Measurements from ENCODE around the gene ALG1L2. TPM values are rescaled to one million over a fixed set of nuclear protein-coding genes. Genes with fewer than 3 reads are reported as not detected.

ALG1L2 gene
- total and polyA plus RNA-seq, 2 of the 4 experiments (the other 2 are of a cell fraction), result not detected

DNA sequence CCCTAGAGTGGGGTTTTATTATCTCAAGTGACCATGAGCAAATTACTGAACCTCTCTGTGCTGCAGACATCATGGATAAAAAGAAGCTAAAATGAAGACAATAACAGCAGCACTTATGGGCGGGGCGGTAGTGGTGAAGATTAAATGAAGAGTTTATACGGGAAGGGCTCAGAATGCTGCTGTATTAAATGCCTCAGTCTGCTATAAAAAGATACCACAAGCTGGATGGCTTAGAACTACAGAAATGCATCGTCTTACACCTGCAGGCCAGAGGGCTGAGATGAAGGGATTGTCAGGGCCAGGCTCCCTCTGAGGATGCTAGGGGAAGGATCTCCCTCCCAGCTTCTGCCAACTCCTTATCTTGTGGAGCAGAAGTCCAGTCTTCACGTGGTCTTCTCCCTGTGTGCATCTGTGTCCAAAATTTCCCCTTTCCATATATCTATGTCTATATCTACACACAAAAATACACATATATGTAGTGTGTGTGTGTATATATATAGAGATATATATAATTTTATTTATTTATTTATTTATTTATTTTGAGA, 2.9 kb downstream of the ALG1L2 start:
- no peaks in the 10 kb centered on the region for H3K9me3 ChIP-seq (ENCODE audit: control insufficient read depth, insufficient read depth, low read length)
- no peak overlapping the region for H2AK9ac ChIP-seq (replicated peaks; ENCODE audit: low read depth, low read length, poor library complexity)
- intact Hi-C loops (cut with micrococcal nuclease), result no loop called here
- no peak overlapping the region for H3K14ac ChIP-seq (replicated peaks; ENCODE audit: low read depth, low read length)
- no peak overlapping the region for H3K4me2 ChIP-seq (ENCODE audit: low read depth, low read length)
- no TSS peak for BruUV-seq (replicated peaks)
- no peak overlapping the region for H3K56ac ChIP-seq (ENCODE audit: extremely low read depth, insufficient read depth, low read length)
- H2BK20ac ChIP-seq (ENCODE audit: low read depth, low read length), result no peak overlapping the region
- no peak overlapping the region for H3K4ac ChIP-seq (ENCODE audit: low read depth, low read length)
- DNase-seq, result no peak
- H2AK5ac ChIP-seq (ENCODE audit: low read depth, low read length), result no peak overlapping the region
- ChIA-PET CTCF (no interaction called here), POLR2A (ENCODE audit: unreplicated experiment) (no interaction called here)
- no CpG with 5 or more reads among the region's 5 CpGs for WGBS, 2 experiments (ENCODE audit: extremely low coverage in 2 of 2, insufficient read length in 1 of 2)
- no peaks in the 10 kb centered on the region for H4K20me1 ChIP-seq (ENCODE audit: insufficient read depth, low read length)
- no peak overlapping the region for H3K23ac ChIP-seq (ENCODE audit: low read depth, low read length)
- H4K8ac ChIP-seq (ENCODE audit: low read depth in 2 of 2, low read length in 2 of 2), result no peak overlapping the region
- H4K91ac ChIP-seq (ENCODE audit: insufficient read depth, low read depth, low read length), result no peak overlapping the region
- TF ChIP-seq USF2 (IDR thresholded peaks at IDR 0.05; ENCODE audit: low read depth, low read length), result no peak
- TF ChIP-seq BHLHE40 (IDR thresholded peaks at IDR 0.05; ENCODE audit: low read depth, low read length), result no peak
- no peak for TF ChIP-seq POLR2A (IDR thresholded peaks at IDR 0.05; ENCODE audit: low read depth, low read length)
- TF ChIP-seq RCOR1 (IDR thresholded peaks at IDR 0.05; ENCODE audit: insufficient replicate concordance, low read length), result no peak
- no peak for TF ChIP-seq ELK1 (IDR thresholded peaks at IDR 0.05; ENCODE audit: borderline replicate concordance, low read depth, low read length)
- no peak for TF ChIP-seq CHD1 (IDR thresholded peaks at IDR 0.05; ENCODE audit: low read depth, low read length)
- no peak for TF ChIP-seq SMC3 (IDR thresholded peaks at IDR 0.05; ENCODE audit: low read depth, low read length)
- no peak for TF ChIP-seq MAZ (IDR thresholded peaks at IDR 0.05; ENCODE audit: borderline replicate concordance, low read depth, low read length)
- TF ChIP-seq NFE2L2 (IDR thresholded peaks at IDR 0.05; ENCODE audit: low read depth, low read length), result no peak
- H2BK5ac ChIP-seq (ENCODE audit: low read depth, low read length, poor library complexity, severe bottlenecking), result no peak overlapping the region
- H3K18ac ChIP-seq (ENCODE audit: low read depth, low read length), result no peak overlapping the region
- H2BK120ac ChIP-seq (ENCODE audit: low read depth, low read length), result no peak overlapping the region
- H3K79me1 ChIP-seq (ENCODE audit: low read depth in 1 of 2, low read length in 2 of 2), result no peaks in the 10 kb centered on the region
- H3K27me3 ChIP-seq (ENCODE audit: control insufficient read depth, insufficient read depth, low read length), result peaks cover 4% of the 10 kb centered on the region
- no peak overlapping the region for H4K5ac ChIP-seq (ENCODE audit: low read depth, low read length)
- no peak overlapping the region for H2BK15ac ChIP-seq (ENCODE audit: low read depth, low read length)
- H3K36me3 ChIP-seq (ENCODE audit: control insufficient read depth, insufficient read depth, low read length), result no peaks in the 10 kb centered on the region
- no peak overlapping the region for H3K27ac ChIP-seq (ENCODE audit: insufficient read depth, low read length)
- H2AFZ ChIP-seq (replicated peaks; ENCODE audit: low read length, poor library complexity), result no peak overlapping the region
- dilution Hi-C loops (cut with HindIII; ENCODE audit: low sequenced_read_pairs, unreplicated experiment), result no loop called here
- in situ Hi-C loops (cut with MboI; ENCODE audit: low sequenced_read_pairs), result loop anchor here (25.0 kb wide), 1 partner anchor 447 kb away; no protein-coding TSS in a partner anchor
- H3K9me1 ChIP-seq (ENCODE audit: insufficient read depth, low read length), result no peaks in the 10 kb centered on the region
- no peak overlapping the region for H3K4me3 ChIP-seq (ENCODE audit: insufficient read depth, low read depth, low read length)
- ATAC-seq (ENCODE audit: low read depth), result no peak
- no peaks in the 10 kb centered on the region for H3K4me1 ChIP-seq (ENCODE audit: control insufficient read depth, insufficient read depth, low read length)
- no peak overlapping the region for H3K9ac ChIP-seq (ENCODE audit: low read depth, low read length)
